NCI-H187 treated with DMSO at 0.1 percent for 48 hours (cell line): ENCODE results near the gene MIPOL1.
"Not testable (repeated sequence)": the region's sequence is repeated elsewhere in the genome, so short reads cannot be mapped to it uniquely, and the experiment has no call there.

Experiments used
- DNase-seq: peaks from one replicate; lab custom pipeline; 2025; lab: John Stamatoyannopoulos, UW

The MIPOL1 gene

DNA sequence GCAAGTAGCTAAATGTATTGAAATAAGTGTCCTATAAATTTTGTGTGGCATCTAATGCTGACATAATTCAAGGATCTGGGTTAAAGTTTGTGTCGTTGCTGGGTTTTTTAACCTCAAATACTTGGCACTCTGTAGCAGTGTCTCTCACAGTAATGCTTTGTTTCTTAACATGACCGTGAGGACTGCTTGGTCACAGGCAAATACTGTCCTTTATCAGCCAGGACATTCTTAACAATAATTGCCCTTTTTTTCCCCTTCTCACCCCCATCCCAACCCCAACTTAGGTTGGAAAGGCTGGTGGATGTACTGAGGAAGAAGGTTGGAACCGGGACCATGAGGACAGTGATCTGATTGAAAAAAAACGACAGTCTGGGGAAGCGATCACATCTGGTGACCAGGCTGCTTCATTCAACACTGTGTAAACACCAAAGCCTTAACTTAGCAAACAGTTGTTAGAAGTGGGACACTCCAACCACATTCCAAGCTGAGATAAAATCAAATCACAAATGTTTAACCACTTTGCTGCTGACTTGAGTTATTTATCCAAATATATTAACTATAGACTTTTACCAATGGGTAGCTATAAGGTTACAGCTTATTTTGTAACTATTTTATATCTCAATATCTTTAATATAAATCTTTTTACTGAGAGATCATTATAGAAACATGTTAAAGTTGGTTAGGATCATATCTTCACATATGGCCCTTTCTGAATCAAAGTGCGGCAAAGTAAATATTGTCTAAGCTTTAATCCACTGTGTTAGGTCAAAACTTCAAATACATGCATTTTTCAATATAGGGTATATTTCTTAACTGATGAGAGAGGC, 349.1 kb downstream of the MIPOL1 start:
- no peak for DNase-seq

DNA sequence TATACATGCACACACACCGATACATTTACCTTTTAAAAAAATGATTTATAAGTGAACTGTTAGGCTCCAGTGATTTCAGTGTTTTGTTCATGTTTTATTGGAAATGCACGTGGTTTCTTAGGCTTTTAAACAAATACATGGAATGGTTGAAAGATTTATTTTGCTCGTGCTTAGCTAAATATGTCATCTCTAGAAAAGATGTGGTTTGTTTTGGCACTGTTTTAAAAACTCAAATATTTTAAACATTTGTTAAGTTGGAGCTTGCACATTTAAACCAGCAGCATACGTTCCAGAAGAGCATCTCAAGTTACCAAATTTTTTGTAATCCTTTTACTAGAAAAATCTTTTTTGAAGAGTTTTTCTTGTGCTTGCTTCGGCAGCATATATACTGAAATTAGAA, 352.8 kb downstream of the MIPOL1 start:
- DNase-seq = no peak

DNA sequence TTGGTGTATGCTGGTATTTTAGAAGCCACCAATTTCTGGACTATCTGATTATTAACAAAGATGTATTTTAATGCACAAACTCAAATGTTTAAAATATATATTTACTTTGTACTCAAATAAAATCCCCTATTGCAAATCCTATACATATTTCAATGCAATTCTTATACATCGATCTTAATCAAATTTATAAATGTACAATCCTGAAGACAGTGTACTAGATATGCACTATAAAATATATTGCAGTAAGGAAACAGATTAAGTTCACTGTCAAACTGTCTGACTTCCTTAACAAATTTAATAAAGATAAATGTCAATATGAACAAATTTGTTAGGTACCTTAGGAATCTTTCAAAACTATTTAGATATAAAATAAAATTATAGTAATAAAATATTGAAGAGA, 353.4 kb downstream of the MIPOL1 start:
- DNase-seq = no peak

DNA sequence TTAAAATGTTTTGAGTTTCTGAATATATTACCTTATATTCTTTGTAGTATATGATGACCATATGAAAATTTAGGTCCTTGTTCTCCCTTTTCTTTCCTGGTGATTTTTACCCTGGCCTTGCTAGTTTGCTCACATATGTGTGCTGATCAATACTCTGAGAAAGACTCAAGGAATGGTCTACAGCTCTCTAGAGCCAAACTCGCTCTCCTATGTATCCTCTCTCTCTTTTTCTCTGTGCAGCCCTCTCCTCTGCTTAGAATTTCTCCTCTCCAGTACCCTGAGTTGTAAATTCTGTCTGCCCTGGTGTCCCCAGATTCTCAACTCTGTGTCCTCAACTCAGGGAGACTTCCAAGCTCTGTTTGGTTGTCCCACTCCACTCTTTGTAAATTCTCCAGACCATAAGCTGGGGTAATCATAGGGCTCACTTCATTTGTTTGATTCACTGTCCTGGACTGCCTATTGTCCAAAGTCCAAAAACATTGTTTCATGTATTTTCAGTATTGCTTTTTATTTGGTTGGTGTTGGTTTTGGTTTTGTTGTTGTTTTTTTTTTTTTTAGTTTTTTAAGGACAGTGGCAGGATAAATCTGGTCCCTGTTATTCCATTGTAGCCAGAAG, 356.3 kb downstream of the MIPOL1 start:
- no peak for DNase-seq

DNA sequence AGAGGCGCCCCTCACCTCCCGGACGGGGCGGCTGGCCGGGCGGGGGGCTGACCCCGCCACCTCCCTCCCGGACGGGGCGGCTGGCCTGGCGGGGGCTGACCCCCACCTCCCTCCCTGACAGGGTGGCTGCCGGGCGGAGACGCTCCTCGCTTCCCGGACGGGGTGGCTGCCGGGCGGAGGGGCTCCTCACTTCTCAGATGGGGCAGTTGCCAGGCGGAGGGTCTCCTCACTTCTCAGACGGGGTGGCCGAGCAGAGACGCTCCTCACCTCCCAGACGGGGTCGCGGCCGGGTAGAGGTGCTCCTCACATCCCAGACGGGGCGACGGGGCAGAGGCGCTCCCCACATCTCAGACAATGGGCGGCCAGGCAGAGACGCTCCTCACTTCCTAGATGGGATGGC, 357.9 kb downstream of the MIPOL1 start:
- not testable (repeated sequence) for DNase-seq

DNA sequence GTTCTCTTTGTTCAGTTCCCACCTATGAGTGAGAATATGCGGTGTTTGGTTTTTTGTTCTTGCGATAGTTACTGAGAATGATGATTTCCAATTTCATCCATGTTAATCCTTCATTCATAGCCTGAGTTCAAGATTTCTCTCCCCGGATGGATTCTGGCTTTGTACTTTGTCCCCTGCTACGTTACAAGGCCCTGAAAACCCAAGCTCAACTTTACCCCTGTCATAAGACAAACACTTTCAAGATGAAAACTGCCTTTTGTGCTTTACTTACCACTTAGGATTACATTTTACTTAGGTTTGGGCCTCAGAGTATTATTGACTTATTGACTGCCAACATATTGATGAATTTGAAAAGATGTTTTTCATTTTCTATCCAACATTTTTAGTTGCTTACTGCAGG, 361.0 kb downstream of the MIPOL1 start:
- no peak for DNase-seq

DNA sequence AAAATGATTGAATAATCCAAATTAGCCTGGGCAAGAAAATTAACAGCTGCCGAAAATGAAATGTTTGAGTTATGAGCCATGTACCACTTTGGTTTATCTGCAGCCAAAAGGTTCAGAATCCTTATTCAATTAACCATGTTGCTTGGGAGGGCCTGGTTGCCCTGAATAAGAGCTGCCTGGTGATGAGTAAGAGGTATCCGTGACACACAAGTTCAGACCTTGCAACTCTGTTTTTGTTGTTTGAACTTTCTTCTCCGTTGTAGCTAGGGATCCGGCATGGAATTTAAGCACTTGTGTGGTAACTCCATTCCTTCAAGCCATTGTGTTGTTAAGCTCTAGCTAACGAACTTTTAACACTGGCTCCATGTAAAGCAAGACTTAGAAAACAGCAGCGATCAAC, 361.6 kb downstream of the MIPOL1 start:
- DNase-seq = no peak

DNA sequence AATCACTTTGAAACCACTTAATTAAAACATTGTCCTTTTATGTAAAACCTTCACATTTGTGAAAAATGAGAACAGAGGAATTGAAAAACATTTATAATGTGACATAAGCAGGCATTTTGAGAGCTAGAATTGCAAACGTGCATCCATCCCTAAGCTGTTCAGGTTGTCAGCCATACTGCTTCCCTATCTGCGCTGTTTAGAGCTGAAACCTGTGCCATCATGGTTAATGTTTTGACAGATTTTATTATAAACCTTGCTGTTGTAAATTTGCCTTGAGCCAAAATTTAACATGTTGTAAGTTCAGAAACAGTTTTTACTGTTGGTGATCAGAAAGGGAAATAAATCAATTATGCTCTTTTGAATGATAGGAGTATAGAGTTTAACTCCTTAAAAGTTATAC, 365.5 kb downstream of the MIPOL1 start:
- no peak for DNase-seq

DNA sequence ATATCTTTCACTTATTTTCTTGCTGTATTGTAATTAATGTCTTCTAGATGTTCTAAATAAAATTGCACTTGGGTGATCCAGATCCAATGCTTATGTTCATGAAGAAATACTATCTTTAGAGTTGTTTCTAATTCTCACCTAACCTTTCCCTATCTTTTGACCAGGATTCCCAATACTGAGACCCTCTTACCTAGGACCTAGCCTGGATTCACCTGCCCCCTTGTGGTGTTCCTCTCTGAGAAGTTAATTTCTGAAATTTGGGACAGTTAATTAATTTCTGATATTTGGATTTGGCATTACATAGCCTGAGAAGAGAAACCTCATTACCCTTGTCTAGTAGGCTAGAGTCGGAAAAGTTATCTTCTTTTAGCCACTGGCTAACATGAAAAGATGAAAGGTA, 367.8 kb downstream of the MIPOL1 start:
- no peak for DNase-seq

DNA sequence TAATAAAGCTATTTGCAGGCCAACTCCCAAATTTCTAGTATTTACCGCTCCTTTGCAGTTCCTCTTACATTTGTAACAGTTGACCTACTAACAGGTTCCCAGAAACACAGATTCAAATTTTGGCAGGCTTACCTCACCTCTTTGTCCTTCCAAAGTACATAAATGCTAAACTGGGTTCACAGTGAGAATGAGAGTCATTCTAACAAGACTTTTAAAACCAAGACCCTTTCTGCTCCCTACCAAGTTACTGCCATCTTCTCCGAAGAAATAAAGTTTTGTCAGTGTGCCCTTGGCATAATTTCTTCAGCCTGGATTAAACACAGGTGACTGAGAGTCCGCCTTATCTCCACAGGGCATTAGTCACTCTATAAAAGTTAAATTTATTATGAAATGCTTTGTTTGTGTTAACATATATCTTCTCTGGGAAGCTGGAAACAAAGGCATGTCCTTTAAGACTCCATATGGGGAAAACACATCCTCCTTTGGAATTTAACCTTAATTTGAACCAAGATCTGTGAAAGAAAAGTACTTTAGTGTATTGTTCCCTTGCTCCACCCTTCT, 369.2 kb downstream of the MIPOL1 start:
- DNase-seq = no peak

DNA sequence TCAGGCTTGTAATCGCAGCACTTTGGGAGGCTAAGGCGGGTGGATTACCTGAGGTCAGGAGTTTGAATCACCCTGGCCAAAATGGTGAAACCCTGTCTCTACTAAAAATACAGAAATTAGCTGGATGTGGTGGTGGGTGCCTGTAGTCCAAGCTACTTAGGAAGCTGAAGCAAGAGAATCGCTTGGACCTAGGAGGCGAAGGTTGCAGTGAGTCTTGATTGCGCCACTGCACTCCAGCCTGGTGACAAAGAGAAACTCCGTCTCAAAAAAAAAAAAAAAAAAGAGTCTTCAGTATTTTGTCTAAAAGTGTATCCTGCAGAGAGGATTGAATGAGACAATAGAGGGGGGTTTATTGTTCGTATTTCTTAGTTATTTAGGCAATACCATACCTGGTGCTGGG, 372.0 kb downstream of the MIPOL1 start:
- no peak for DNase-seq

DNA sequence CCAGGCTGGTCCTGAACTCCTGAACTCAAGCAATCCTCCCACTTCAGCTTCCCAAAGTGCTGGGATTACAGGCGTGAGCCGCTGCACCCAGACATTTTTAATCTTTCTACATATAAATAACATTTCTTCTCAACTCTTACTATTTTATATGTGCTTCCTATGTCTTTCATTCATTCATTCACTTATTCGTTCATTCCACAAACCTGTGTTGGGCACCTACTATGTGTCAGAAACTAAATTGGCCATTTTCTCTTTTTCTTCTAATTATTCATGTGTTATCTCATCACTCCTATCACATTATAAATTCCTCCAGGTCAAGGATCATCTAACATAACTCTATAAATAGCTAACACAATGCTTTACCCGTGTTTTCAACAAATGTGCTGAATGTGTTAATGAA, 373.7 kb downstream of the MIPOL1 start:
- DNase-seq = no peak

DNA sequence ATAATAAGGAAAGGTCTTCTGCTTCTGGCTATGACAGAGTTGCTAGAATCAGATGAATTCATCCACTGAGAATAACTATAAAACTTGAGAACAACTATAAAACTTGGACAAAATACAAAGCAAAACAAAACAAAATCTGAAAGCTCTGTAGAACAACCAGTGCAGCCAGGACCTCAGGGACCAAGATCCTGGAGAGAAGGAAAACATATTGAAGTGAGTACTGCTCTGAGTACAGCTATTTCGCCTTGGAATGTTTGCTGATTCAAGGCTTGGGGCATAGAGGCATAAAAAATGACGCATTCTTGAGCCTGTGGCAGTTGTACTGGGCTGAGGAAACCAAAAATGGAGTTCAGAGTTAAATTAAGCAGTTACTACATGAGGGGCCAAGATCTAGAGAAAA, 375.6 kb downstream of the MIPOL1 start:
- no peak for DNase-seq

DNA sequence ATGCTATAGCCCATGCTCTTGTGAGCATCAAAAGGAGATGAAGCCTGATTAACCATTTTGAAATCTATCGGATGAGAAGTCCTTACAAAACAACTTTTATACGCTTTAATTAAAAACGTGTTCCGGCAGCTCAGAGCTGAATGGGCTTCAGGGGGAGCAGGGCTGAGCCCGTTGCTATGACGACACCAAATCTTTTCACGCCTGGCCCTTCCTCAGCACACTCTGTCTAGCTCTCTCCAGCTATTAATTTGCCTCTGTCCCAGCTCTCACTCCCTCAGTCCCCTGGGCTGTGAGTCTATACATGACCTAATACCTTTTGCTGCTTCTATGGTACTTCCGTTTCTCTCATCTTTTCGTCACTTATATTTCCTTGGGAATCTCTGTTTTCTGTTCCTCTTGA, 381.5 kb downstream of the MIPOL1 start:
- DNase-seq = no peak

DNA sequence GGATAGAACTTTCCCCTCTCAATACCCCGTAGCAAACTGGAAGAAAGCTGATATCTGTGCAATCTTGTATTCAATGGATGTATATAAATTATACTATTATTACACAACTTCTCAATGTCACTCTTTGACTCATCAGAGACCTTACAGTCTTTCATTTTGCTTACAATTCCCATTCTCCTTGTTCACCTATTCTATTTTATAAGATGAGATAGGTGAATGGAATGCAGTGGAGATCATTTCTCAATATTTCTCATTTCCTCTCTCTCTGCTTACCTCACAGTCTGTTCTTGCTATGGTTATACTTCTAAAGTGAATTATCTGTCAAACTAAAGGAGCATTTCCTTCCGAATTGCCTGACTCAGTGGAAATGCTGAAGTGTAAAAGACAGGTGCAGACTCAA, 382.4 kb downstream of the MIPOL1 start:
- DNase-seq = no peak

DNA sequence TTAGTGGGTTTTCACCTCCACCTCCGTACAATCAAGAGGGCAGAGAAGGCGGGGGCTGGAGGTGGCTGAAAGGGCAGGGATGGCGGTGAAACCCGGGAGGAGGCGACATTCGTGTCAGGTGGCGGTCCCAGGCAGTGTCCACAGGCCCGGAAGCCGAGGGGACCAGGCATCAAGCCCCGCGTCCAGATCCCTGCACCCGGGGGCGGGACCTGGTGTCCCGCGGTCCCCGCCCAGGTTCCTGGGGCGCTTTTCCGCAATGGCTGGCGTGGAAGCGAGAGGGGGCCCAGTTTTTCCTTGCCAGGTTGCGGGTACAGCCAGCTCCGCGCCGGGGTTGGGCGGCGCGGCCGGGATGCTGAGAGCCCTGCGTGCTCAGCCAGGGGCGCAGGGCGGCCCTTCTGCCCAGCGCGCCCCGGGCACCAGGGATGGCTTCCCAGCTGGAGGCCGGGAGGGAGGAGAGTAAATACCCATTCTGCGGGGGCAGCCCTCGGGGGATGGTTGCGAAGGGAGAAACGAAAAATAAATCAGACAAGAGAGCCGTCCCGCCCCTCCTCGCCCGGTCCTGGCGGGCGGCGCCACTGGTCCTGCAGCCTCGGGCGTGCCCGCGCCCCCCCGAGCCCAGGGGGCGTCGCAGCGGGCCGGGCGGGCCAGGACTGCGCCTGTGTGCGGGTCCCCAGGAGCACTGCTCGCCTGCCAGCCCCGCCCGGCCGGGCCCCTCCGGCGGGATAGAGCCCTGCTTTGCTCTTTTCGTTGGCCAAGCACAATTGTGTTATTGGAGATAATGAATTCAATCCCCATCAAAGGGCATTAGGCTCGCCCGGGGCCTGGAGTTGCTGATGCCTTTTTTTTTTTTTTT, 385.8 kb downstream of the MIPOL1 start:
- DNase-seq = peak; percentile 75

DNA sequence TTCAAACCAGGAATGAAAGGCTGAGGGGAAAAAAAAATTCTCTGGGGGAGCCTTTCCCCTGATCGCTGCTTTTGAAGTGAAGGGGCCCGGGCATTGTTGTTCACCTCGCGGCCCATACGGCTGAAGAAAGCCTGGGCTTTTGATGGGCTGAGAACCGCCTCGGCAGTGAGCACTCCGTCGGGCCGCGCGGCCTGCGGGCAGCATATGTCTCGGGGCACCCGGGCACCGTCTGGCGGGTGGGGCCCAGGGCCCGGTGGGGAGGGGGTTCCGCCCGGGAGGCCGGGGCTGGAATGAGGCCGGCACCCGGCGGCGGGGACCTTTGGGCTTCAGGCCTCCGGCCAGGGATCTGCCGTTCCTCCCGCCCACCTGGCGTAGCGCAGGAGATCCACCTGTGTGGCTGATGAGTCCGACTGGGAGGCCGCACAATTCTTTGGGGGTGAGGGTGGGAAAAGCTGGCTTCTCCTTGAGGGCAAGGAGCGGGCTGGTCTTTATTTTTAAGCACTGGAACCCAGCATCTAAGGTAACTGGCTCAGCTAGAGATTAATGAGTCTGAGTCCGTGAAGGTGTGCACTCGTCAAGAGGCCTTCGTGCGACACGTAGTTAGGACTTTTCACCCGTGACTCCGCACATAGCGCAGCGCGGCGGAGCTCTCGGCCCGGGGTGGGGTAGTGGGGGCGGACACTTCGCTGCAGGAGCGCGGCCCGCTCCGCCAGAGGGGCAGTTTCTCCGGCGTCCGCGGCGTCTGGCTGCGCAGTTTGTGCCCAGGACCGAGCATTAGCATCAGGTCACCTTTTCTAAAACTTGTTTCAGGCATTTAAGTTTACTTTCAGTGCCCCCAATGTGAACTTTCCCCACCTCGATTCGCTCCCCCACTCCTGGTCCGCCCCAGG, 386.7 kb downstream of the MIPOL1 start:
- DNase-seq = no peak

DNA sequence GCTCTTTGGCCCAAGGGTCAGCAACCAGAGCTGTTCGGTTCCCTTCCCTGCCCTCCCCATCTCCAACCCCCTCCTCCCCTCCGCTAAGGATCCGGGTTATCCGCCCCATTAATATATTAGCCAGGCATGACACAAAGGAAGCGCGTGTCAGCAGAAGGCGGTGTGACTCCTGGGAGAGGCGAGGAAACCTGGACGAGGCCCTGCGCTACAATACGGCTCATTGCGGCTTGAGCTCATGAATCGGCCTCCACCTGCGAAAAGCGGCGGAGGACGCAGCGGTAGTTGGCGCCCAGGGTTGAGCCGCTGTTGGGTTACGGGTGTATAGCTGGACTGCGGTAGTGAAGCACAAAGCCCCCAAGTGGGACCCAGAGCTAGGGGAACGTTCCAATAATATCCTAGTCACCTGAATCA, 387.4 kb downstream of the MIPOL1 start:
- DNase-seq = no peak

DNA sequence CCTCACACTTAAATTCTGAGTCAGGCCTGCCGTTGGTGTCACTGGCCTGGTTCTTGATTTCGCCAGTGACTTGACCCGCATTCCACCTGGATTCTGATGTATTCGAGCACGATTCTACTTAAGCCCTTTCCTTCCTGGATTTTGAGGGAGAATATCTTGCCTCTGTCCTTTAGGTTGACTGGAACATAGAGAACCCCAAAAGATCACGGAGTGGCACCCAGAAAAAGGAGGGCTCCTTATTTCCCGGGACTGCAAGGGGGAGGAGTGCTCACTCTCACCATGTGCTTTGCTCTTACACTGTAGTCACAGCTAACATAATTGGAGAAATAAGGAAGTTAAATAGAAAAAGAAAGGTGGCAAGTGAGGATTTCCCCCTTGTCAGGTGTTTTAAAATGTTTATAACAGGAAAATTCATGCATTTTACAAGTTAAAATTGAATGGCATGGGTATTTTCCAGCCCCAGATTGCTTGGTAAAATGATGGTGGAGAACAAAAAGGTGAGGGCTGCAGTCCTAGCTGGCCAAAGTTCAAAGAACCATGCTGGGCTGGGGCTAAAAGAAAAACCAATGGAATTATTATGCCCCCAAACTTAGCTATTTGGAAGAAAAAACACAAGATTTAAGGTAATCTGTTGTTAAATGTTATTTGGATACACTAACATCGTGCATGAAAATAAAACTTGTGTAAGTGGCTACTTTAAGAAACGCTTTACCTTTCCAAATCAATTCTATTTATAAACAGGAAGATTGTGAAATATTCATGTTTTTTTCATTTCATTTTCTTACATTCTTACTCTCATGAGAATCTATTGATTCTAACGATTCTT, 388.4 kb downstream of the MIPOL1 start:
- DNase-seq = no peak

DNA sequence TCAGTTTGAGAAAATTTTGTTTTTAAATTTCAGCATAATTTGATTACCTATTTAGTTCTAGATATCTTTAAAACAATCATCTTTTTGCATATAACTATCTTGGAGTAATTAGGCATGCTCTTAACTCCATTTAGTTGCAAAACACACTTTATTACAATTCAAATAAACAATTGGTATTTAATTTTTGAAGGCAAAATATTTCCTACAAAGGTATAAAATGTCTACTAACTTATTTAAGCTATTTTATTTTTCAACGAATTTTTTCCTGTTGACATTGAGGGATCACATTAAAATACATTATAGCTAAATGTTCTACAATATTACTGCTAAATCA, 389.0 kb downstream of the MIPOL1 start:
- no peak for DNase-seq
